Endothelial cell of umbilical vein (primary cell): ENCODE data around the gene COL1A1. TPM values are rescaled to one million over a fixed set of nuclear protein-coding genes. Genes with fewer than 3 reads are reported as not detected.

Experiments
- BruUV-seq: library from RNA; stranded (reverse); fragments of 400-500 nt; replicated peaks from 2 replicates; lab custom pipeline; 2021; lab: Mats Ljungman, UMichigan
- CTCF ChIA-PET: fragments of 300-600, 350-600 bp; sonication (Branson Sonifier 250); formaldehyde crosslinking; loops from one replicate; lab custom pipeline; 2021; ENCODE audit warnings: antibody characterized with exemption, inconsistent platforms; lab: Charles Lee
- POLR2A ChIA-PET: fragments of 300-600, 350-600 bp; sonication (Branson Sonifier 250); formaldehyde crosslinking; loops from one replicate; lab custom pipeline; 2021; ENCODE audit warnings: antibody characterized with exemption, inconsistent platforms; lab: Charles Lee
- DNase-seq: peaks from one replicate; pipeline ENCODE4 v3.0.0-alpha.2; 2011; ENCODE audit warnings: low read depth, low spot score
- FAIRE-seq: peaks from 2 replicates; lab custom pipeline; 2011; peaks lifted over from hg19 to GRCh38; lab: Jason Lieb, UNC
- H2AFZ ChIP-seq: 2 replicates; pipeline ENCODE4 v1.6.0; 2012; ENCODE audit warnings: low read depth, low read length, control low read depth, inconsistent platforms
- H3K27ac ChIP-seq: 2 replicates; pipeline ENCODE4 v1.5.1; 2011; ENCODE audit warnings: low read depth, mild to moderate bottlenecking, control low read depth, low read length, moderate library complexity; ENCODE audit not compliant: insufficient read depth
- H3K27me3 ChIP-seq, 2 experiments: 2 replicates each; pipeline versions ENCODE4 v1.6.0 to v1.6.1; 2011; ENCODE audit warnings: low read length in 2 of 2, mixed read lengths in 1 of 2; ENCODE audit not compliant: control insufficient read depth in 2 of 2, insufficient read depth in 2 of 2
- H3K36me3 ChIP-seq, 2 experiments: 2 replicates in 1 of 2; 3 replicates in 1 of 2; pipeline ENCODE4 v1.5.1; 2011; ENCODE audit warnings: low read length in 2 of 2, mild to moderate bottlenecking in 1 of 2, moderate library complexity in 1 of 2; ENCODE audit not compliant: control insufficient read depth in 2 of 2, insufficient read depth in 2 of 2; ENCODE audit errors: extremely low read depth in 1 of 2
- H3K4me1 ChIP-seq: 3 replicates; pipeline ENCODE4 v1.5.1; 2011; ENCODE audit warnings: mild to moderate bottlenecking, low read length; ENCODE audit not compliant: control insufficient read depth, insufficient read depth; ENCODE audit errors: extremely low read depth
- H3K4me2 ChIP-seq: 2 replicates; pipeline ENCODE4 v1.6.1; 2011; ENCODE audit warnings: low read length, control low read depth, mixed read lengths; ENCODE audit not compliant: insufficient read depth
- H3K4me3 ChIP-seq, 3 experiments: fragments of 200-600 bp in 1 of 3; sonication (generic), shearing (Covaris generic) in 1 of 3; replicated peaks in 1 of 3; 2 replicates each; pipeline ENCODE4 v1.5.1; 2011 to 2016; ENCODE audit warnings: control low read depth in 3 of 3, low read length in 3 of 3, mild to moderate bottlenecking in 2 of 3, inconsistent platforms in 1 of 3, low read depth in 1 of 3, moderate library complexity in 1 of 3; ENCODE audit not compliant: insufficient read depth in 1 of 3
- H3K79me2 ChIP-seq: 2 replicates; pipeline ENCODE4 v1.6.0; 2012; ENCODE audit warnings: low read length, inconsistent platforms; ENCODE audit not compliant: control insufficient read depth, insufficient read depth
- H3K9ac ChIP-seq: replicated peaks from 2 replicates; pipeline ENCODE3; 2011; ENCODE audit warnings: low read length, control low read depth; ENCODE audit not compliant: insufficient read depth; ENCODE audit errors: extremely low read depth
- H3K9me1 ChIP-seq: replicated peaks from 3 replicates; pipeline ENCODE4 v1.6.0; 2011; ENCODE audit warnings: mild to moderate bottlenecking, low read length; ENCODE audit not compliant: control insufficient read depth, insufficient read depth; ENCODE audit errors: extremely low read depth
- H3K9me3 ChIP-seq: replicated peaks from 2 replicates; pipeline ENCODE4 v1.5.1; 2012; ENCODE audit warnings: low read length, inconsistent platforms; ENCODE audit not compliant: control insufficient read depth, insufficient read depth
- H4K20me1 ChIP-seq: replicated peaks from 2 replicates; pipeline ENCODE3; 2011; ENCODE audit warnings: mild to moderate bottlenecking, low read length; ENCODE audit not compliant: control insufficient read depth, insufficient read depth; ENCODE audit errors: extremely low read depth
- CTCF ChIP-seq, 2 donors: IDR thresholded peaks; 1 replicate in 1 of 2; 2 replicates in 1 of 2; pipeline ENCODE4 v1.5.1; 2011; ENCODE audit warnings: low read length in 2 of 2, mild to moderate bottlenecking in 2 of 2, moderate library complexity in 2 of 2, control low read depth in 1 of 2, inconsistent platforms in 1 of 2, low read depth in 1 of 2; ENCODE audit not compliant: insufficient read depth in 1 of 2; ENCODE audit errors: extremely low read depth in 1 of 2
- EZH2 ChIP-seq: IDR thresholded peaks from 2 replicates; pipeline ENCODE4 v1.6.1; 2012; ENCODE audit warnings: borderline replicate concordance, low read depth, mild to moderate bottlenecking, moderate library complexity, low read length, inconsistent platforms; ENCODE audit not compliant: severe bottlenecking
- FOS ChIP-seq: IDR thresholded peaks from 2 replicates; pipeline ENCODE4 v1.6.1; 2011; ENCODE audit warnings: mild to moderate bottlenecking, low read length, moderate library complexity, borderline replicate concordance; ENCODE audit not compliant: insufficient read depth
- GATA2 ChIP-seq: IDR thresholded peaks from 2 replicates; pipeline ENCODE4 v1.7.0; 2011; ENCODE audit warnings: low read depth, mild to moderate bottlenecking, moderate library complexity, mixed read lengths, low read length; ENCODE audit not compliant: insufficient read length, insufficient read depth
- JUN ChIP-seq: IDR thresholded peaks from 2 replicates; pipeline ENCODE4 v1.6.1; 2011; ENCODE audit warnings: borderline replicate concordance, low read depth; ENCODE audit not compliant: insufficient read length, insufficient read depth
- MAX ChIP-seq: IDR thresholded peaks from 2 replicates; pipeline ENCODE4 v1.6.1; 2011; ENCODE audit not compliant: insufficient read depth, insufficient read length
- MYC ChIP-seq: IDR thresholded peaks from one replicate; pipeline ENCODE4 v1.6.1; 2011; ENCODE audit warnings: mild to moderate bottlenecking, low read depth, low read length
- POLR2A ChIP-seq: IDR thresholded peaks from 2 replicates; pipeline ENCODE4 v1.6.1; 2012; ENCODE audit warnings: low read depth, mild to moderate bottlenecking, control low read depth, low read length
- POLR2AphosphoS5 ChIP-seq: IDR thresholded peaks from 2 replicates; pipeline ENCODE4 v1.6.1; 2012; ENCODE audit warnings: low read depth, mild to moderate bottlenecking, control low read depth, low read length, moderate library complexity; ENCODE audit not compliant: insufficient read depth
- dilution Hi-C: fragments of 300-500 bp; cut with MboI; formaldehyde crosslinking; loops from one replicate; pipeline ENCODE4 v1.15.0; 2019; ENCODE audit warnings: low sequenced_read_pairs; ENCODE audit not compliant: extremely low pct_ligation_motif_present
- intact Hi-C: fragments of 100-400 bp; cut with micrococcal nuclease; formaldehyde crosslinking; loops from one replicate; pipeline ENCODE4 v1.10.0; 2022
- polyA plus RNA-seq, 4 experiments: library from polyadenylated mRNA; depleted of rRNA in 3 of 4; stranded (reverse) in 3 of 4; unstranded in 1 of 4; fragments of >200 nt; gene quantifications; 2 replicates each; pipeline versions ENCODE4 v1.2.1 to v1.2.3, GENCODE V29; 2011 to 2012; ENCODE audit warnings: missing spikeins in 1 of 4
- small RNA-seq: library from RNA; depleted of rRNA; stranded (forward); fragments of <200 nt; gene quantifications from one replicate; pipeline ENCODE3, GENCODE V24; 2012; ENCODE audit warnings: low replicate concordance, low read depth; ENCODE audit not compliant: insufficient read depth, insufficient read length
- total RNA-seq: library from RNA; stranded (reverse); gene quantifications from 2 replicates; pipeline ENCODE4 v1.2.3, GENCODE V29; 2021

Gene COL1A1
- total and polyA plus RNA-seq, 2 donors (not counting 3 experiments of a cell fraction or from before 2014, with no cell fraction given) = 0.07 TPM

DNA sequence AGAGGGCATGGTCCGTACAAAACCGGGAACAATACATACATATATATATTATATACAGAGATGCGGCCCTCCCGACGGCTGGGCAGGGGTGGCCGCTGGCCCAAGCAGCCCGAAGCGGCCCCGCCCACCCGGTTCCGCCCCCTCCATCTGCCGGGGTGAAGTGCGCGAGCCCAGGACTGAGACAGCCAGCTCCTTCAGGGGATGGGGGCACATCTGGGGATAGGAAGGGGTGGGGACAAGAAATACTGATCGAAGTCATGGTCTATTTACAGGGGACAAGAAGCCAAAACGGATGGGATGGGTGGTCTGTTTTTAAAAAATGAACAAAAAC is 67.7 kb downstream of the COL1A1 start:
- Histone ChIP-seq H3K4me2 (no peak overlapping the region), H3K79me2 (no peaks in the 10 kb centered on the region), H3K9ac (no peak overlapping the region), H3K9me1 (no peaks in the 10 kb centered on the region), H3K27ac (no peak overlapping the region), H3K27me3 (no peaks in the 10 kb centered on the region), H3K4me1 (peaks cover 5% of the 10 kb centered on the region), H3K36me3 (peaks cover 13 to 43% of the 10 kb centered on the region in 2 experiments), H3K9me3 (no peaks in the 10 kb centered on the region), H2AFZ (no peak overlapping the region), H4K20me1 (no peaks in the 10 kb centered on the region), H3K4me3 (no peak overlapping the region)
- DNase-seq (no peak), FAIRE-seq (no peak)
- ChIA-PET POLR2A (no interaction called here), CTCF (interaction anchor here (1.1 to 1.5 kb wide), 2 partner anchors 18 to 19 kb away, joined by 3 read pairs; no protein-coding TSS in a partner anchor)
- dilution Hi-C loops (no loop called here), intact Hi-C loops (no loop called here)
- TF ChIP-seq JUN = no peak
- TF ChIP-seq GATA2 = no peak
- TF ChIP-seq MYC = no peak
- TF ChIP-seq POLR2AphosphoS5 = no peak
- no peak for TF ChIP-seq CTCF (IDR thresholded peaks at IDR 0.05; ENCODE audit: extremely low read depth in 1 of 2, insufficient read depth in 1 of 2, low read depth in 1 of 2, low read length in 2 of 2)
- TF ChIP-seq MAX = no peak
- no peak for TF ChIP-seq FOS
- TF ChIP-seq EZH2 = no peak
- TF ChIP-seq POLR2A = no peak
- no TSS peak for BruUV-seq

Small RNAs within 50 kb of the gene (small RNA-seq; reads per million reads assigned to genes)
- gene SUMO2P7 = not detected

Other genes with a start within 250 kb of the COL1A1 start
- gene DLX4, start 232.4 kb downstream of the COL1A1 start, total RNA-seq = not detected in 2 replicates
- not detected in 2 replicates for gene DLX4, start 232.4 kb downstream of the COL1A1 start, polyA plus RNA-seq
- not detected in 2 replicates for gene DLX3, start 206.4 kb downstream of the COL1A1 start, total RNA-seq
- gene DLX3, start 206.4 kb downstream of the COL1A1 start, polyA plus RNA-seq = not detected in 2 replicates
- gene ITGA3, start 145.5 kb downstream of the COL1A1 start, total RNA-seq = 93.8 and 112 TPM in 2 replicates
- gene ITGA3, start 145.5 kb downstream of the COL1A1 start, polyA plus RNA-seq = 92.7 and 129 TPM in 2 replicates
- 17.4 and 21.3 TPM in 2 replicates for gene PDK2, start 106.3 kb downstream of the COL1A1 start, total RNA-seq
- gene PDK2, start 106.3 kb downstream of the COL1A1 start, polyA plus RNA-seq = 114 and 142 TPM in 2 replicates
- gene SAMD14, start 71.5 kb downstream of the COL1A1 start, total RNA-seq = 15.6 and 16.1 TPM in 2 replicates
- gene SAMD14, start 71.5 kb downstream of the COL1A1 start, polyA plus RNA-seq = 6.8 and 9.6 TPM in 2 replicates
- 58.3 and 60.2 TPM in 2 replicates for gene PPP1R9B, start 51.0 kb downstream of the COL1A1 start, total RNA-seq
- 17.7 and 20.1 TPM in 2 replicates for gene PPP1R9B, start 51.0 kb downstream of the COL1A1 start, polyA plus RNA-seq
- gene SGCA, start 35.6 kb downstream of the COL1A1 start, total RNA-seq = not detected in 2 replicates
- gene SGCA, start 35.6 kb downstream of the COL1A1 start, polyA plus RNA-seq = not detected in 2 replicates
- not detected in 2 replicates for gene TMEM92, start 72.8 kb upstream of the COL1A1 start, total RNA-seq
- gene TMEM92, start 72.8 kb upstream of the COL1A1 start, polyA plus RNA-seq = 0.03 and 0.06 TPM in 2 replicates
- 26.6 and 29.9 TPM in 2 replicates for gene XYLT2, start 144.5 kb upstream of the COL1A1 start, total RNA-seq
- 19.1 and 24.0 TPM in 2 replicates for gene XYLT2, start 144.5 kb upstream of the COL1A1 start, polyA plus RNA-seq
- 72.2 and 76.2 TPM in 2 replicates for gene MRPL27, start 171.6 kb upstream of the COL1A1 start, total RNA-seq
- gene MRPL27, start 171.6 kb upstream of the COL1A1 start, polyA plus RNA-seq = 119 and 158 TPM in 2 replicates
- gene EME1, start 171.6 kb upstream of the COL1A1 start, total RNA-seq = 7.3 and 9.1 TPM in 2 replicates
- 4.3 and 5.6 TPM in 2 replicates for gene EME1, start 171.6 kb upstream of the COL1A1 start, polyA plus RNA-seq
- 179 and 183 TPM in 2 replicates for gene LRRC59, start 195.9 kb upstream of the COL1A1 start, total RNA-seq
- 88.3 and 93.9 TPM in 2 replicates for gene LRRC59, start 195.9 kb upstream of the COL1A1 start, polyA plus RNA-seq
- 24.6 and 37.2 TPM in 2 replicates for gene ACSF2, start 224.6 kb upstream of the COL1A1 start, total RNA-seq
- 30.4 and 33.2 TPM in 2 replicates for gene ACSF2, start 224.6 kb upstream of the COL1A1 start, polyA plus RNA-seq